Sigmoid colon (tissue), 7 donors: ENCODE measurements around the gene CCDC149. TPM values are rescaled to one million over a fixed set of nuclear protein-coding genes. Genes with fewer than 3 reads are reported as not detected.

Experiments
- DNase-seq: peaks from one replicate; pipeline ENCODE4 v3.0.0-alpha.2; 2019
- H3K27ac ChIP-seq, 4 donors: fragments of 200-600 bp; sonication (generic); one replicate each; pipeline ENCODE4 v1.5.1; 2016 to 2019; ENCODE audit warnings: mild to moderate bottlenecking in 1 of 4
- H3K27me3 ChIP-seq, 3 donors: fragments of 200-600 bp; sonication (generic); one replicate each; pipeline ENCODE4 v1.5.1; 2019; ENCODE audit warnings: mild to moderate bottlenecking in 1 of 3
- H3K36me3 ChIP-seq, 4 donors: fragments of 200-600 bp; sonication (generic); one replicate each; pipeline ENCODE4 v1.5.1; 2016 to 2019
- H3K4me1 ChIP-seq, 4 donors: fragments of 200-600 bp; sonication (generic); one replicate each; pipeline ENCODE4 v1.5.1; 2017 to 2019
- H3K4me3 ChIP-seq, 4 donors: fragments of 200-600 bp; sonication (generic); one replicate each; pipeline ENCODE4 v1.5.1; 2017 to 2019; ENCODE audit warnings: mild to moderate bottlenecking in 2 of 4, moderate library complexity in 1 of 4
- H3K9me3 ChIP-seq, 4 donors: fragments of 200-600 bp in 3 of 4; sonication (generic) in 3 of 4; one replicate each; pipeline versions ENCODE4 v1.5.1 to v1.6.1; 2013 to 2019
- EP300 ChIP-seq, 4 donors: sonication (generic); formaldehyde crosslinking; IDR thresholded peaks; one replicate each; pipeline ENCODE4 v1.6.1; 2017; ENCODE audit warnings: antibody characterized with exemption in 4 of 4
- POLR2A ChIP-seq, 2 donors: fragments of 450-650 bp; IDR thresholded peaks; one replicate each; pipeline ENCODE4 v1.6.1; 2016; ENCODE audit warnings: antibody characterized with exemption in 2 of 2, mild to moderate bottlenecking in 2 of 2, moderate library complexity in 2 of 2
- POLR2AphosphoS5 ChIP-seq, 4 donors: sonication (generic); formaldehyde crosslinking; IDR thresholded peaks; one replicate each; pipeline ENCODE4 v1.6.1; 2017; ENCODE audit warnings: antibody characterized with exemption in 4 of 4
- WGBS, 2 donors: extraction: QIAGEN DNeasy Blood & Tissue Kit; methylation state at CpG; one replicate each; pipeline ENCODE4 v1.1.7; 2013; 5-methylcytosine and 5-hydroxymethylcytosine counted together
- intact Hi-C: fragments of 100-400 bp; cut with DNase I; formaldehyde crosslinking; loops from one replicate; pipeline ENCODE4 v1.15.1; 2023
- polyA plus RNA-seq, 3 donors: library from polyadenylated mRNA; stranded (reverse); fragments of 200-250 nt; gene quantifications; one replicate each; pipeline ENCODE4 v1.2.3, GENCODE V29; 2013
- total RNA-seq, 4 donors: library from RNA; depleted of rRNA; stranded (reverse); fragments of >200 nt; gene quantifications; one replicate each; pipeline ENCODE4 v1.1.0, GENCODE V29; 2016
- TF ChIP-seq, protein P1 (sequence below), 4 experiments: fragments of 450-650 bp in 3 of 4; fragments of 200-600 bp in 1 of 4; IDR thresholded peaks; one replicate each; pipeline ENCODE4 v1.5.1; 2016 to 2019; ENCODE audit warnings: antibody characterized with exemption in 4 of 4, mild to moderate bottlenecking in 3 of 4, moderate library complexity in 2 of 4
- donor health status: healthy with polysubstance abuse.
- donor health status: Bipolar disorder and iron deficiency.
- donor health status: healthy.

The CCDC149 gene
- total and polyA plus RNA-seq, 7 donors = 5.8 to 21.3 (median 11.8) TPM

DNA sequence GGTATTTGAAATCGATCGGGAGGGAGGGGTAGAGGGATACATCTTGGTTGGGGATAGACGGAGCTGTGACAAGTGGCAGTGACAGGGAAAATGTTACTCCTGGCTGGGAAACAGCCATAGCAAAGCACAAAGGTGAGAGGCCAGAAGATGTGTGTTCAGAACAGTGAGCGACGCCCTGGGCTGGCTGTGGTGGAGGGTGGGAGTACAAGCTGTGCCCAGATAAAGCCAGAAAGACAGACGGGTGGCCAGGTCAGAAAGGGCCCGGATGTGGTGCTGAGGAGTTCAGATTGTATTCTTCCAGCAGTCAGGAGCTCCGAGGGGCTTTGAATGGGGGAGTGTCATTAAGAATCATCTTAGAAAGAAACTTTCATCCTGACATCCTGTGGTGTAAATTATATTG is 27.9 kb downstream of the CCDC149 start:
- Histone ChIP-seq H3K27me3 (no peaks in the 10 kb centered on the region), H3K4me1 (peaks cover 0 to 20% (median 6%) of the 10 kb centered on the region in 4 donors), H3K27ac (peak overlapping the region in 1 of 4 donors; percentile 48), H3K9me3 (no peaks in the 10 kb centered on the region), H3K36me3 (no peaks in the 10 kb centered on the region), H3K4me3 (no peak overlapping the region)
- no peak for DNase-seq
- no peak for TF ChIP-seq POLR2A (IDR thresholded peaks at IDR 0.05)
- TF ChIP-seq POLR2AphosphoS5 (IDR thresholded peaks at IDR 0.05) = no peak
- no peak for TF ChIP-seq EP300 (IDR thresholded peaks at IDR 0.05)
- TF ChIP-seq, protein P1, sequence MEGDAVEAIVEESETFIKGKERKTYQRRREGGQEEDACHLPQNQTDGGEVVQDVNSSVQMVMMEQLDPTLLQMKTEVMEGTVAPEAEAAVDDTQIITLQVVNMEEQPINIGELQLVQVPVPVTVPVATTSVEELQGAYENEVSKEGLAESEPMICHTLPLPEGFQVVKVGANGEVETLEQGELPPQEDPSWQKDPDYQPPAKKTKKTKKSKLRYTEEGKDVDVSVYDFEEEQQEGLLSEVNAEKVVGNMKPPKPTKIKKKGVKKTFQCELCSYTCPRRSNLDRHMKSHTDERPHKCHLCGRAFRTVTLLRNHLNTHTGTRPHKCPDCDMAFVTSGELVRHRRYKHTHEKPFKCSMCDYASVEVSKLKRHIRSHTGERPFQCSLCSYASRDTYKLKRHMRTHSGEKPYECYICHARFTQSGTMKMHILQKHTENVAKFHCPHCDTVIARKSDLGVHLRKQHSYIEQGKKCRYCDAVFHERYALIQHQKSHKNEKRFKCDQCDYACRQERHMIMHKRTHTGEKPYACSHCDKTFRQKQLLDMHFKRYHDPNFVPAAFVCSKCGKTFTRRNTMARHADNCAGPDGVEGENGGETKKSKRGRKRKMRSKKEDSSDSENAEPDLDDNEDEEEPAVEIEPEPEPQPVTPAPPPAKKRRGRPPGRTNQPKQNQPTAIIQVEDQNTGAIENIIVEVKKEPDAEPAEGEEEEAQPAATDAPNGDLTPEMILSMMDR (IDR thresholded peaks at IDR 0.05) = no peak
- intact Hi-C loops = no loop called here
- 87 to 93% methylated on average over 8 of the region's 8 CpGs for WGBS, 2 donors

- TF ChIP-seq, protein P1 (IDR thresholded peaks at IDR 0.05) = no peak
- TF ChIP-seq EP300 (IDR thresholded peaks at IDR 0.05) = no peak
- no peak for TF ChIP-seq POLR2AphosphoS5 (IDR thresholded peaks at IDR 0.05)
- TF ChIP-seq POLR2A (IDR thresholded peaks at IDR 0.05) = no peak
- intact Hi-C loops = no loop called here
Observed at GRCh38 chr4:24881508-24882196, 31.2 kb downstream of the CCDC149 start.

GRCh38 chr4:24880186-24880585 is 32.7 kb downstream of the CCDC149 start:
- Histone ChIP-seq H3K27me3 (no peaks in the 10 kb centered on the region), H3K4me1 (peaks cover 0 to 29% (median 18%) of the 10 kb centered on the region in 4 donors), H3K36me3 (peaks cover 0 to 7% (median 0%) of the 10 kb centered on the region in 4 donors), H3K27ac (no peak overlapping the region), H3K4me3 (no peak overlapping the region), H3K9me3 (no peaks in the 10 kb centered on the region)
- intact Hi-C loops = no loop called here
- no peak for TF ChIP-seq EP300 (IDR thresholded peaks at IDR 0.05)
- TF ChIP-seq POLR2A (IDR thresholded peaks at IDR 0.05) = no peak
- TF ChIP-seq POLR2AphosphoS5 (IDR thresholded peaks at IDR 0.05) = no peak
- WGBS, 2 donors = 94 to 96% methylated on average over 8 of the region's 8 CpGs
- DNase-seq = no peak

More at GRCh38 chr4:24881508-24882196, 31.2 kb downstream of the CCDC149 start:
- Histone ChIP-seq H3K4me1 (peaks cover 0 to 35% (median 18%) of the 10 kb centered on the region in 4 donors), H3K4me3 (no peak overlapping the region), H3K27ac (no peak overlapping the region), H3K27me3 (no peaks in the 10 kb centered on the region), H3K36me3 (no peaks in the 10 kb centered on the region), H3K9me3 (no peaks in the 10 kb centered on the region)
- WGBS, 2 donors = 76 to 84% methylated on average over 3 of the region's 3 CpGs
- no peak for DNase-seq

DNA sequence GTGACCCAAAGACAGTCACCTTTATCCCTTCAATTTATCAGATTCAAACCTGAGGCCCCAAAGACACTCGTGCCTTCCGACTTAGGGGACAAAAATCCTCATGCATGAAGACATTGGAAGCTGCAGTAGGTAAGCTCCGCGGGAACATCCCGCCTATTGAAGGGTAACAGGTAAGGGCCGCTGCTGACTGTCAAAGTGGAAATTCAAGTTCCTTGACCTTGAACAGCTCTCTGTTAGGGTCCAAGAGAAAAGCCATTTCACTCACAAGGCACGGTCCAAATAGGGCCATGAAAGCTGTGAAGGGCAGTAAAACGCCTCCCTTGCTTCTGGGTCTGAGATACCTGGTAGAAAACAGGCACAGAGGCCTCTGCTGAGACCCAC is 34.2 kb downstream of the CCDC149 start:
- H3K36me3 ChIP-seq = peaks cover 0 to 14% (median 0%) of the 10 kb centered on the region in 4 donors
- H3K27me3 ChIP-seq = no peaks in the 10 kb centered on the region
- DNase-seq = no peak
- H3K9me3 ChIP-seq = no peaks in the 10 kb centered on the region
- intact Hi-C loops = no loop called here
- H3K27ac ChIP-seq = peak overlapping the region; percentile 33 to 71 (median 44)
- peaks cover 0 to 27% (median 14%) of the 10 kb centered on the region in 4 donors for H3K4me1 ChIP-seq
- no peak for TF ChIP-seq POLR2A (IDR thresholded peaks at IDR 0.05)
- no peak for TF ChIP-seq EP300 (IDR thresholded peaks at IDR 0.05)
- TF ChIP-seq POLR2AphosphoS5 (IDR thresholded peaks at IDR 0.05) = no peak
- TF ChIP-seq, protein P1 (IDR thresholded peaks at IDR 0.05) = no peak
- WGBS, 2 donors = 79 to 87% methylated on average over 8 of the region's 8 CpGs
- H3K4me3 ChIP-seq = no peak overlapping the region

GRCh38 chr4:24877868-24878635 is 34.8 kb downstream of the CCDC149 start:
- no peak for DNase-seq
- H3K36me3 ChIP-seq = peaks cover 0 to 19% (median 2%) of the 10 kb centered on the region in 4 donors
- WGBS, 2 donors = 83 to 91% methylated on average over 9 of the region's 9 CpGs
- H3K27ac ChIP-seq = peak overlapping the region; percentile 33 to 71 (median 44)
- no peaks in the 10 kb centered on the region for H3K9me3 ChIP-seq
- intact Hi-C loops = no loop called here
- no peaks in the 10 kb centered on the region for H3K27me3 ChIP-seq
- TF ChIP-seq EP300 (IDR thresholded peaks at IDR 0.05) (no peak), POLR2A (IDR thresholded peaks at IDR 0.05) (no peak), POLR2AphosphoS5 (IDR thresholded peaks at IDR 0.05) (peak in 2 of 4 donors; percentile 40 to 47)
- TF ChIP-seq, protein P1 (IDR thresholded peaks at IDR 0.05) = no peak
- H3K4me1 ChIP-seq = peaks cover 0 to 25% (median 14%) of the 10 kb centered on the region in 4 donors
- peak overlapping the region in 1 of 4 donors; percentile 8 for H3K4me3 ChIP-seq
